AG04450 (cell line): Measurements from ENCODE around the gene TBC1D10A. TPM values are rescaled to one million over a fixed set of nuclear protein-coding genes. Genes with fewer than 3 reads are reported as not detected.
"Not testable (repeated sequence)": the region's sequence is repeated elsewhere in the genome, so short reads cannot be mapped to it uniquely, and the experiment has no call there.

Experiments
- CTCF ChIA-PET: fragments of 300-600, 350-600 bp; formaldehyde crosslinking; extraction: SDS; loops from one replicate; lab custom pipeline; 2022; ENCODE audit warnings: antibody characterized with exemption, inconsistent platforms; lab: Charles Lee
- POLR2A ChIA-PET: fragments of 350-600 bp; formaldehyde crosslinking; extraction: SDS; loops from one replicate; lab custom pipeline; 2021; ENCODE audit warnings: antibody characterized with exemption, inconsistent platforms; lab: Yijun Ruan, JAX
- DNase-seq: peaks from one replicate; pipeline ENCODE4 v3.0.0-alpha.2; 2011; ENCODE audit warnings: low read depth, low spot score
- H3K27ac ChIP-seq: one replicate; pipeline ENCODE4 v1.5.1; 2012; ENCODE audit warnings: low read depth, low read length, control low read depth
- H3K27me3 ChIP-seq: one replicate; pipeline ENCODE4 v1.6.0; 2012; ENCODE audit warnings: low read length; ENCODE audit not compliant: control insufficient read depth, insufficient read depth
- H3K4me3 ChIP-seq: 2 replicates; pipeline ENCODE4 v1.5.1; 2011; ENCODE audit warnings: mild to moderate bottlenecking, low read depth, low read length, control low read depth
- H3K9me3 ChIP-seq: 2 replicates; pipeline ENCODE4 v1.5.1; 2012; ENCODE audit warnings: low read length; ENCODE audit not compliant: control insufficient read depth, insufficient read depth
- polyA plus RNA-seq: library from polyadenylated mRNA; depleted of rRNA; stranded (reverse); fragments of >200 nt; gene quantifications from 2 replicates; pipeline ENCODE4 v1.2.3, GENCODE V29; 2011
- TF ChIP-seq, protein P1 (sequence below): IDR thresholded peaks from 2 replicates; pipeline ENCODE4 v1.5.1; 2011; ENCODE audit warnings: low read depth, low read length, control low read depth, inconsistent platforms

TBC1D10A gene
- polyA plus RNA-seq, 1 experiment: 14.5 TPM

DNA sequence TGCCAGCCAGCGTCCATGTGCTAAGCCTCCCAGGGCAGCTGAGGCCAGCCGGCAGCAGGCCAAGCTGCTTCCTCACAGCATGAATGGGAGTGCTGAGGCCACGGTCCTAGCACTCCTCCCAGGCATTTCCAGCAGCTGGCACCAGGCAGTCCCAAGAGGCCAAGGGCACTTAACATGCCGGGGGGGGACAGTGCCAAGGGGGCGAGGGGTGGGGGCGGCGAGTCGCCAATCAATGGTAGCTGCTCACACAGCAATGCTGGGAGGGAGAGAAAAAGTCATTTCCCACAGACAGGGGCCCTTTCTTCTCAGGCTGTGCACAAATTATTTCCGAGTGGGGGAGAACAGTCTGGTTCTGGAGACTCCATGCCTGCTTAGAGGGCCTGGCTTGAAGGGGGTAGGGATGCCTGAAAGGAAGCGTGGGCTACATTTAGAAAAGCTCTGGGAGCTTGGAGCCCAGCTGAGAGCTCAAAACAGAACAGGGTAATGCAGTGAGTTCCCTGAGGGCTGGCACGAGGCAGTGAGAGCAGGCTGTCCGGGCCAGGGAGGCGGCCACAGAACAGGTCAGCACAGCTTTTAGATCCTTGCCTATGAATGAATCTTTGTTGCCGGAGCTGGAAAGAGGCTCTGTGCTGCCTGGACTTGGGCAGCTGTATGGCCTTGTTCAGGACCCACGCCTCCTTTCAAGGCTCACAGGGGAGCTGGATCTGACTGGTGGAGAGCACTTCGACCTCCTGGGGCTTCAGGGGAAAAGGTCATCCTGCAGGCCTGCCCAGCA is 14.4 kb upstream of the TBC1D10A start:
- H3K9me3 ChIP-seq: no peaks in the 10 kb centered on the region; the same call in 1 of the 2 replicates
- DNase-seq: no peak
- no peaks in the 10 kb centered on the region for H3K27me3 ChIP-seq
- POLR2A ChIA-PET: no interaction called here
- no peak overlapping the region for H3K27ac ChIP-seq
- TF ChIP-seq, protein P1, sequence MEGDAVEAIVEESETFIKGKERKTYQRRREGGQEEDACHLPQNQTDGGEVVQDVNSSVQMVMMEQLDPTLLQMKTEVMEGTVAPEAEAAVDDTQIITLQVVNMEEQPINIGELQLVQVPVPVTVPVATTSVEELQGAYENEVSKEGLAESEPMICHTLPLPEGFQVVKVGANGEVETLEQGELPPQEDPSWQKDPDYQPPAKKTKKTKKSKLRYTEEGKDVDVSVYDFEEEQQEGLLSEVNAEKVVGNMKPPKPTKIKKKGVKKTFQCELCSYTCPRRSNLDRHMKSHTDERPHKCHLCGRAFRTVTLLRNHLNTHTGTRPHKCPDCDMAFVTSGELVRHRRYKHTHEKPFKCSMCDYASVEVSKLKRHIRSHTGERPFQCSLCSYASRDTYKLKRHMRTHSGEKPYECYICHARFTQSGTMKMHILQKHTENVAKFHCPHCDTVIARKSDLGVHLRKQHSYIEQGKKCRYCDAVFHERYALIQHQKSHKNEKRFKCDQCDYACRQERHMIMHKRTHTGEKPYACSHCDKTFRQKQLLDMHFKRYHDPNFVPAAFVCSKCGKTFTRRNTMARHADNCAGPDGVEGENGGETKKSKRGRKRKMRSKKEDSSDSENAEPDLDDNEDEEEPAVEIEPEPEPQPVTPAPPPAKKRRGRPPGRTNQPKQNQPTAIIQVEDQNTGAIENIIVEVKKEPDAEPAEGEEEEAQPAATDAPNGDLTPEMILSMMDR: no peak
- no peak overlapping the region for H3K4me3 ChIP-seq
- CTCF ChIA-PET: no interaction called here

DNA sequence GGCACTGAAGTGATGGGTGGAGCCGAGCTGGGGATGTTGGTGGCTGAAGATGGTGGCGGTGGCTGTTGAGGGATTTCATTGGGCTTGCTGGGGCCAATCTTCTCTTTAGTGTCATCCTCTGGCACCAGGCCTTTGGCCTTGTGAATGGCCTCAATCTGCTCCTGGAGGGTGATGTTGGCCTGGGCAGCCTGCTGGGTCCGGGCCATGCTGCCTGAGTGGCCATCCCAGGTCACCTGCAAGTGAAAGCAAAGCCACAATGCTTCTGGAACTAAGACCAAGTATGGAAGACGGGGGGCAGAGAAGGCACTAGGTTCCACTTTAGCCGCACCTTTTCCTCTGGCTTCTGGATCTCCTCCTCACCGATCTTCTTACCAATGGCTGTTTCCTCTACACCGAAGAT is 12.1 kb upstream of the TBC1D10A start:
- Histone ChIP-seq H3K4me3 (no peak overlapping the region), H3K9me3 (no peaks in the 10 kb centered on the region; the same call in 1 of the 2 replicates), H3K27ac (no peak overlapping the region), H3K27me3 (no peaks in the 10 kb centered on the region)
- TF ChIP-seq, protein P1: no peak
- no peak for DNase-seq
- POLR2A ChIA-PET: no interaction called here
- CTCF ChIA-PET: no interaction called here

DNA sequence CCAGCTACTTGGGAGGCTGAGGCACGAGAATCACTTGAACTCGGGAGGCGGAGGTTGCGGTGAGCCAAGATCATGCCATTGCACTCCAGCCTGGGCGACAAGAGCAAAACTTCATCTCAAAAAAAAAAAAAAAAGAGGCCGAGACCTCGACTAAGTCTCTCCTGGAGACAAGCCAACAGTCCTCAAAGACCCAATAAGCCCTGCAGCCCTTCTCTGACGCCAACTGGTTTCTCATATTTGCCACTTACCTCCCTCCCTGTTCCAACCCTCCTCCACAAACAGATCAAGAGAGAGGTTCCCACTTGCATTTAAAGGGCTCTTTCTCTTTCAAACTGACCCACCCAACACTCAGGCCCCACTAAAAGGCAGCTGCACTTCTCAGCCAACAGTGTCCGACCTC is 11.6 kb upstream of the TBC1D10A start:
- H3K4me3 ChIP-seq, DNase-seq, H3K9me3 ChIP-seq, H3K27ac ChIP-seq, H3K27me3 ChIP-seq, POLR2A ChIA-PET: not testable (repeated sequence)
- CTCF ChIA-PET: interaction anchor here (0.7 kb wide), 1 partner anchor 54 kb away, joined by 10 read pairs; no protein-coding TSS in a partner anchor

DNA sequence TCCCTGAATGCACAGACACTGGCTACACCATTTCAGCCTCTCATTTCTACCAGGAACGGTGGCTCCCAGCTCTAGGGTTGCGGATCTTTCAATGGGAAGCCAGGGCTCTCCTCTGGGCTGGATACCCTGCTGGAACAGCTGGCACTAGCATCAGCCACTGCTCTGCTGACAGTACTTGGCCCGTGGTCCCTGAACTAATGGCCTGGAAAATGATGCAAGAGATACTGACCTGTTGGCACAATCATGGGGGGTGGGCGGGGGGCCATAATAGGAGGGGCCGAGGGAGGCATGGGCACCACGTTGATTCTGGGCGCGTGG is 10.7 kb upstream of the TBC1D10A start:
- TF ChIP-seq, protein P1: no peak
- no peak for DNase-seq
- H3K27ac ChIP-seq: no peak overlapping the region
- H3K4me3 ChIP-seq: no peak overlapping the region
- ChIA-PET POLR2A (no interaction called here), CTCF (interaction anchor here (0.8 kb wide), 1 partner anchor 229 kb away, joined by 3 read pairs; no protein-coding TSS in a partner anchor)
- no peaks in the 10 kb centered on the region; the same call in 1 of the 2 replicates for H3K9me3 ChIP-seq
- no peaks in the 10 kb centered on the region for H3K27me3 ChIP-seq

DNA sequence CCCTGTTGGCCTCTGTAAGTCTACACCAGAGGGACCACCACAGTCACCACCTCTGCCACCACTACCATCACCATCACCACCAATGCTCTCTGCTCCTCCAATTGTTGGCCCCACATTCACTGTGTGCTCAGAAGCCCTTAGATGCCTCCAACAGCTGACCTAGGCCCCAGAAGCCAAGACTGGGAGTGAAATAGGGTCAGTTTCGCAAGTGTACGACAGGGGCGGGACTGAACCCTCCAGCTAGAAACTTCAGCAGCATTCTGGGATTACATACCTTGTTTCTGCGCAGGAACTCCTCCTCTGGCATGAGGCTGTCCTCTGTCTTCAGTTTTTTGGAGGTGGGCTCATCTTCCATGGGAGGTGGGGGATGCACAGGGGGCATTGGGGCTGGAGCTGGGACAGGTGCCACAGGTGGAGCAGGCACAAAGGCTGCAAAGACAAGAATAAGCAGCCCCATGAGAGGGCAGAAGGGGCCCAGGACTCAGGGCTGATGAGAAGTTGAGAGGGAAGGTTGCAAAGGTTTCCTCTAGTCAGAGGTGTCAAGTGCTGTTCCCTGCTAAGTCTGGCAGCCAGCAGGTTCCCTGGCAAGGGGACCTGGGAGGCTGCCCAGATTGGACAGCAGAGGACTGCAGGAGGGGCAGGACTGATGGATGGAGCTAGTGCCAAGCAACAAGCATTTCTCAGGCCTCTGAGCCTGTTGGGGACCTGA is 10.2 kb upstream of the TBC1D10A start:
- ChIA-PET POLR2A (no interaction called here), CTCF (interaction anchor here (0.8 kb wide), 1 partner anchor 228 kb away, joined by 3 read pairs; no protein-coding TSS in a partner anchor)
- Histone ChIP-seq H3K27ac (no peak overlapping the region), H3K27me3 (no peaks in the 10 kb centered on the region), H3K9me3 (no peaks in the 10 kb centered on the region; the same call in 1 of the 2 replicates), H3K4me3 (no peak overlapping the region)
- TF ChIP-seq, protein P1: no peak
- no peak for DNase-seq
